Measurements from ENCODE around the gene GPR148. TPM values are rescaled to one million over a fixed set of nuclear protein-coding genes. Genes with fewer than 3 reads are reported as not detected.

GPR148 gene
- total RNA-seq, 1 experiment from 2014 or later: not detected

DNA sequence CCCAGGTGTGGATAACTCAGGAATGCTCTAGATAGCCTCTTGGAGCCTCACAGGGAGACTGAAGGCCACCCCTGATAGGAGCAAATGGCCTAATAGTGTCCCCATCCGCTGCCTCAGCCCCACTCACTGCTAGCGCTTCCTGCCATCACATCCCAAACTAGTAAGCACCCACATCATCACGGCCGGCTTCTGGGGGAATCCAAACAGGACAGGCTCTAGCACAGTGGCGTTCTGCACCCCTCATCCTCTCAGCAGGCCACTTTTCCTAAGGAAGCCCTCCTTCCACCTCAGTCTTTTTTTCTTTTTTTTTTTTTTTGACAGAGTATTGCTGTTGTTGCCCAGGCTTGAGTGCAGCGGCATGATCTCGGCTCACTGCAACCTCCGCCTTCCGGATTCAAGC, 20.2 kb downstream of the GPR148 start:
- Histone ChIP-seq H3K9me3 (ENCODE audit: control insufficient read depth in 1 of 2, insufficient read depth in 1 of 2, low read depth in 1 of 2, low read length in 2 of 2) (no peaks in the 10 kb centered on the region), H2AFZ (ENCODE audit: low read depth, low read length, poor library complexity, severe bottlenecking) (no peak overlapping the region), H3K4me3 (replicated peaks in 1 of 2; ENCODE audit: low read depth in 1 of 2, low read length in 2 of 2) (no peak overlapping the region), H3K9me2 (ENCODE audit: insufficient read depth) (no peaks in the 10 kb centered on the region), H3K36me3 (ENCODE audit: control insufficient read depth in 1 of 2, insufficient read depth in 2 of 2, low read length in 2 of 2) (no peaks in the 10 kb centered on the region), H3K27me3 (ENCODE audit: insufficient read depth, low read length) (no peaks in the 10 kb centered on the region), H3K9ac (ENCODE audit: low read length) (no peak overlapping the region), H3K79me2 (ENCODE audit: insufficient read depth, low read length) (no peaks in the 10 kb centered on the region), H4K20me1 (ENCODE audit: insufficient read depth) (no peaks in the 10 kb centered on the region), H3K4me2 (ENCODE audit: low read length) (no peak overlapping the region), H3K27ac (ENCODE audit: low read depth, low read length) (no peak overlapping the region), H3K4me1 (ENCODE audit: control insufficient read depth in 1 of 2, insufficient read depth in 2 of 2, low read length in 2 of 2) (no peaks in the 10 kb centered on the region)
- BruUV-seq (replicated peaks): no TSS peak
- CTCF ChIA-PET: no interaction called here
- TF ChIP-seq, protein P1, sequence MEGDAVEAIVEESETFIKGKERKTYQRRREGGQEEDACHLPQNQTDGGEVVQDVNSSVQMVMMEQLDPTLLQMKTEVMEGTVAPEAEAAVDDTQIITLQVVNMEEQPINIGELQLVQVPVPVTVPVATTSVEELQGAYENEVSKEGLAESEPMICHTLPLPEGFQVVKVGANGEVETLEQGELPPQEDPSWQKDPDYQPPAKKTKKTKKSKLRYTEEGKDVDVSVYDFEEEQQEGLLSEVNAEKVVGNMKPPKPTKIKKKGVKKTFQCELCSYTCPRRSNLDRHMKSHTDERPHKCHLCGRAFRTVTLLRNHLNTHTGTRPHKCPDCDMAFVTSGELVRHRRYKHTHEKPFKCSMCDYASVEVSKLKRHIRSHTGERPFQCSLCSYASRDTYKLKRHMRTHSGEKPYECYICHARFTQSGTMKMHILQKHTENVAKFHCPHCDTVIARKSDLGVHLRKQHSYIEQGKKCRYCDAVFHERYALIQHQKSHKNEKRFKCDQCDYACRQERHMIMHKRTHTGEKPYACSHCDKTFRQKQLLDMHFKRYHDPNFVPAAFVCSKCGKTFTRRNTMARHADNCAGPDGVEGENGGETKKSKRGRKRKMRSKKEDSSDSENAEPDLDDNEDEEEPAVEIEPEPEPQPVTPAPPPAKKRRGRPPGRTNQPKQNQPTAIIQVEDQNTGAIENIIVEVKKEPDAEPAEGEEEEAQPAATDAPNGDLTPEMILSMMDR (IDR thresholded peaks at IDR 0.05 in 2 of 3, conservative IDR thresholded peaks at IDR 0.05 in 1 of 3; ENCODE audit: borderline replicate concordance in 1 of 3, insufficient read depth in 1 of 3, low read depth in 2 of 3, low read length in 2 of 3): no peak
- TF ChIP-seq POLR2A (IDR thresholded peaks at IDR 0.05; ENCODE audit: borderline replicate concordance, extremely low read depth, insufficient read depth, insufficient read length) (no peak), ZNF274 (IDR thresholded peaks at IDR 0.05; ENCODE audit: low read depth, low read length) (no peak), RAD21 (IDR thresholded peaks at IDR 0.05; ENCODE audit: low read depth) (no peak), CEBPB (IDR thresholded peaks at IDR 0.05; ENCODE audit: low read depth) (no peak), POLR2AphosphoS5 (IDR thresholded peaks at IDR 0.05; ENCODE audit: low read depth, low read length) (no peak), ZBTB33 (IDR thresholded peaks at IDR 0.05; ENCODE audit: extremely low read depth, insufficient replicate concordance, low read length) (no peak), JUND (IDR thresholded peaks at IDR 0.05) (no peak), ZFX (IDR thresholded peaks at IDR 0.05) (no peak), CBX3 (IDR thresholded peaks at IDR 0.05; ENCODE audit: low read depth) (no peak), SIN3A (IDR thresholded peaks at IDR 0.05; ENCODE audit: low read depth) (no peak), SP1 (IDR thresholded peaks at IDR 0.05; ENCODE audit: low read depth) (no peak), ELF1 (IDR thresholded peaks at IDR 0.05; ENCODE audit: borderline replicate concordance, low read depth) (no peak), EZH2 (IDR thresholded peaks at IDR 0.05) (no peak), TCF7L2 (IDR thresholded peaks at IDR 0.05; ENCODE audit: borderline replicate concordance, extremely low read depth, insufficient read depth, insufficient read length) (no peak), FOSL1 (IDR thresholded peaks at IDR 0.05; ENCODE audit: low read depth) (no peak), MAX (IDR thresholded peaks at IDR 0.05) (no peak), YY1 (IDR thresholded peaks at IDR 0.05; ENCODE audit: extremely low read depth, insufficient replicate concordance, low read depth, low read length) (no peak)
- TF ChIP-seq, protein P2, sequence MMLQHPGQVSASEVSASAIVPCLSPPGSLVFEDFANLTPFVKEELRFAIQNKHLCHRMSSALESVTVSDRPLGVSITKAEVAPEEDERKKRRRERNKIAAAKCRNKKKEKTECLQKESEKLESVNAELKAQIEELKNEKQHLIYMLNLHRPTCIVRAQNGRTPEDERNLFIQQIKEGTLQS (IDR thresholded peaks at IDR 0.05): no peak
- ATAC-seq (no peak), DNase-seq (ENCODE audit: low read depth, low spot score) (no peak)
- RAD21 ChIA-PET (ENCODE audit: low non-redundant PET in 1 of 2, low total read pairs in 2 of 2, uncharacterized antibody in 2 of 2, unreplicated experiment in 2 of 2): no interaction called here
- POLR2A ChIA-PET: no interaction called here
- intact Hi-C loops (cut with micrococcal nuclease): no loop called here

All from HCT116 (cell line).